Spleen (tissue), 11 donors: Measurements from ENCODE around the gene ROR1. TPM values are rescaled to one million over a fixed set of nuclear protein-coding genes. Genes with fewer than 3 reads are reported as not detected.

Experiments used
- DNase-seq: peaks from one replicate; pipeline ENCODE4 v3.0.0-alpha.2; 2020
- H3K27ac ChIP-seq, 8 donors: fragments of 200-600 bp; sonication (generic) in 7 of 8; 1 replicate in 4 of 8; 2 replicates in 4 of 8; pipeline versions ENCODE4 v1.5.0 to v1.8.0; 2016 to 2021; ENCODE audit warnings: inconsistent platforms in 4 of 8, mild to moderate bottlenecking in 4 of 8, moderate library complexity in 1 of 8
- H3K27me3 ChIP-seq, 7 donors: fragments of 200-600 bp; sonication (generic) in 6 of 7; replicated peaks in 1 of 7; 1 replicate in 4 of 7; 2 replicates in 3 of 7; pipeline versions ENCODE4 v1.5.0 to v1.8.0; 2016 to 2021; ENCODE audit warnings: inconsistent platforms in 3 of 7, mild to moderate bottlenecking in 1 of 7
- H3K36me3 ChIP-seq, 6 donors: fragments of 200-600 bp; sonication (generic) in 5 of 6; 1 replicate in 4 of 6; 2 replicates in 2 of 6; pipeline versions ENCODE4 v1.5.0 to v1.8.0; 2016 to 2021; ENCODE audit warnings: inconsistent platforms in 2 of 6
- H3K4me1 ChIP-seq, 6 donors: fragments of 200-600 bp; sonication (generic) in 5 of 6; 1 replicate in 3 of 6; 2 replicates in 3 of 6; pipeline versions ENCODE4 v1.5.0 to v1.8.0; 2016 to 2021; ENCODE audit warnings: inconsistent platforms in 3 of 6
- H3K4me3 ChIP-seq, 8 donors: fragments of 200-600 bp; sonication (generic) in 7 of 8; 1 replicate in 4 of 8; 2 replicates in 4 of 8; pipeline versions ENCODE4 v1.5.0 to v1.8.0; 2016 to 2021; ENCODE audit warnings: inconsistent platforms in 4 of 8, mild to moderate bottlenecking in 4 of 8, moderate library complexity in 2 of 8
- H3K9me3 ChIP-seq, 8 donors: fragments of 200-600 bp; sonication (generic) in 7 of 8; 1 replicate in 4 of 8; 2 replicates in 4 of 8; pipeline versions ENCODE4 v1.5.0 to v1.8.0; 2016 to 2021; ENCODE audit warnings: inconsistent platforms in 4 of 8
- POLR2A ChIP-seq, 3 donors: fragments of 450-650 bp; IDR thresholded peaks; one replicate each; pipeline ENCODE4 v1.5.1; 2017; ENCODE audit warnings: antibody characterized with exemption in 3 of 3, mild to moderate bottlenecking in 1 of 3
- POLR2AphosphoS5 ChIP-seq, 3 donors: sonication (generic); formaldehyde crosslinking; IDR thresholded peaks; one replicate each; pipeline ENCODE4 v1.5.1; 2017; ENCODE audit warnings: antibody characterized with exemption in 3 of 3
- WGBS, 5 donors: extraction: QIAGEN DNeasy Blood & Tissue Kit in 3 of 5; methylation state at CpG; one replicate each; pipeline versions ENCODE4 v1.1.5 to v1.1.7; 2013 to 2018; 5-methylcytosine and 5-hydroxymethylcytosine counted together
- intact Hi-C: fragments of 100-400 bp; cut with DNase I; formaldehyde crosslinking; loops from one replicate; pipeline ENCODE4 v1.15.0; 2023; ENCODE audit warnings: low total_unique reads
- polyA plus RNA-seq, 3 donors: library from polyadenylated mRNA; stranded (reverse); fragments of 200-250 nt; gene quantifications; one replicate each; pipeline ENCODE4 v1.2.1, GENCODE V29; 2013
- total RNA-seq, 7 donors: library from RNA; depleted of rRNA in 3 of 7; stranded (reverse); fragments of >200 nt in 3 of 7; fragmentation: NEBNext Ultra II Directional in 4 of 7; extraction: Animal tissue kit (Norgen Biotek cat#: 25700) in 4 of 7; gene quantifications; one replicate each; pipeline versions ENCODE4 v1.1.0 to v1.2.1, GENCODE V29; 2016 to 2021
- TF ChIP-seq, protein P1 (sequence below), 11 experiments: fragments of 200-600 bp in 7 of 11; fragments of 450-650 bp in 4 of 11; sonication (generic) in 4 of 11; IDR thresholded peaks in 8 of 11; conservative IDR thresholded peaks in 3 of 11; 1 replicate in 7 of 11; 2 replicates in 4 of 11; pipeline versions ENCODE4 v1.4.0 to v1.8.0; 2016 to 2021; ENCODE audit warnings: antibody characterized with exemption in 11 of 11, inconsistent platforms in 4 of 11, mild to moderate bottlenecking in 1 of 11
- donor health status: healthy with polysubstance abuse.
- donor health status: DM: no; HTN: no; CAD: no; lungs with moderate emphysema.
- donor health status: DM: no; HTN: no; CAD: no.
- donor health status: Bipolar disorder and iron deficiency.
- donor health status: healthy.
- donor health status: DM: no; HTN: no; CAD: no.
- donor health status: DM: yes; HTN: yes; CAD: no.

Gene ROR1
- total and polyA plus RNA-seq, 10 donors = 0.43 to 12.3 (median 6.4) TPM

DNA sequence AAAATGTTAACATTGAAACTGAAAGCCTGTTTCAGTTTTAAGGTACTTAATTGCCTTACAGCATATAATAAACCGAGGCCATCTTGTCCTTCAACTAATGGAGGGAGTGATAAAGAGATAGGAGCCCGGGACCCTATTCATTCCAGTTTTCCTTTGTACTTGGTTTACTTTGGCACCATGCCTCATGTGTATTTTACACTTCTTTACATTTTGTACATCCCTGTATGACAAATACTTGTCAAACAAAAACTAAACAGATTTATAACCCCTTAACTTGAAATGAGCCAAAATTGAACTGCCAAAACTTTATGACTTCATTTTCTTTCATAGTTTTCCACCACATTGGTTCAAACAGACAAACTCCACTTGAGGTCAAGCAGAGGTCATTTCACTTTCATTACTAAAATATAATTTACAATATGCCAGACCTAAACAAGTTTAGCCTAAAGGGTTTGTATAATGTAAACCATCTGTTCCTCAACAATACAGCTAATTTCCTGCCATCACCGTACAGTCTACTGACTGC is 398.7 kb downstream of the ROR1 start:
- DNase-seq = no peak
- H3K27ac ChIP-seq = peak overlapping the region in 1 of 8 donors; percentile 50
- intact Hi-C loops = no loop called here
- no peaks in the 10 kb centered on the region for H3K9me3 ChIP-seq
- peaks cover 0 to 19% (median 6%) of the 10 kb centered on the region in 6 donors for H3K4me1 ChIP-seq
- TF ChIP-seq POLR2AphosphoS5 (IDR thresholded peaks at IDR 0.05) = no peak
- no peak for TF ChIP-seq POLR2A (IDR thresholded peaks at IDR 0.05)
- WGBS, 5 donors = 37 to 58% (median 49%) methylated on average over 3 of the region's 3 CpGs
- H3K4me3 ChIP-seq = no peak overlapping the region
- H3K27me3 ChIP-seq = no peaks in the 10 kb centered on the region
- H3K36me3 ChIP-seq = peaks cover 0 to 3% (median under 1%) of the 10 kb centered on the region in 6 donors

- intact Hi-C loops = no loop called here
- no peak overlapping the region for H3K27ac ChIP-seq
Measured at GRCh38 chr1:64173336-64173940, 399.6 kb downstream of the ROR1 start.

GRCh38 chr1:64175639-64176038 is 401.8 kb downstream of the ROR1 start:
- H3K27ac ChIP-seq = no peak overlapping the region
- DNase-seq = no peak
- peaks cover 0 to 13% (median 3%) of the 10 kb centered on the region in 6 donors for H3K36me3 ChIP-seq
- no peaks in the 10 kb centered on the region for H3K27me3 ChIP-seq
- no peak for TF ChIP-seq POLR2A (IDR thresholded peaks at IDR 0.05)
- no peak for TF ChIP-seq POLR2AphosphoS5 (IDR thresholded peaks at IDR 0.05)
- TF ChIP-seq, protein P1, sequence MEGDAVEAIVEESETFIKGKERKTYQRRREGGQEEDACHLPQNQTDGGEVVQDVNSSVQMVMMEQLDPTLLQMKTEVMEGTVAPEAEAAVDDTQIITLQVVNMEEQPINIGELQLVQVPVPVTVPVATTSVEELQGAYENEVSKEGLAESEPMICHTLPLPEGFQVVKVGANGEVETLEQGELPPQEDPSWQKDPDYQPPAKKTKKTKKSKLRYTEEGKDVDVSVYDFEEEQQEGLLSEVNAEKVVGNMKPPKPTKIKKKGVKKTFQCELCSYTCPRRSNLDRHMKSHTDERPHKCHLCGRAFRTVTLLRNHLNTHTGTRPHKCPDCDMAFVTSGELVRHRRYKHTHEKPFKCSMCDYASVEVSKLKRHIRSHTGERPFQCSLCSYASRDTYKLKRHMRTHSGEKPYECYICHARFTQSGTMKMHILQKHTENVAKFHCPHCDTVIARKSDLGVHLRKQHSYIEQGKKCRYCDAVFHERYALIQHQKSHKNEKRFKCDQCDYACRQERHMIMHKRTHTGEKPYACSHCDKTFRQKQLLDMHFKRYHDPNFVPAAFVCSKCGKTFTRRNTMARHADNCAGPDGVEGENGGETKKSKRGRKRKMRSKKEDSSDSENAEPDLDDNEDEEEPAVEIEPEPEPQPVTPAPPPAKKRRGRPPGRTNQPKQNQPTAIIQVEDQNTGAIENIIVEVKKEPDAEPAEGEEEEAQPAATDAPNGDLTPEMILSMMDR (IDR thresholded peaks at IDR 0.05 in 8 of 11, conservative IDR thresholded peaks at IDR 0.05 in 3 of 11) = no peak
- no peaks in the 10 kb centered on the region for H3K9me3 ChIP-seq
- intact Hi-C loops = no loop called here
- peaks cover 0 to 19% (median 6%) of the 10 kb centered on the region in 6 donors for H3K4me1 ChIP-seq
- no peak overlapping the region for H3K4me3 ChIP-seq

More at GRCh38 chr1:64173336-64173940, 399.6 kb downstream of the ROR1 start:
- 79 to 89% (median 80%) methylated on average over 6 of the region's 6 CpGs for WGBS, 5 donors
- peaks cover 0 to 12% (median 3%) of the 10 kb centered on the region in 6 donors for H3K36me3 ChIP-seq
- H3K27me3 ChIP-seq = no peaks in the 10 kb centered on the region
- H3K4me1 ChIP-seq = peaks cover 0 to 19% (median 6%) of the 10 kb centered on the region in 6 donors
- DNase-seq = no peak
- TF ChIP-seq POLR2A (IDR thresholded peaks at IDR 0.05) (no peak), POLR2AphosphoS5 (IDR thresholded peaks at IDR 0.05) (no peak)
- TF ChIP-seq, protein P1 (IDR thresholded peaks at IDR 0.05 in 8 of 11, conservative IDR thresholded peaks at IDR 0.05 in 3 of 11) = no peak
- H3K4me3 ChIP-seq = no peak overlapping the region
- no peaks in the 10 kb centered on the region for H3K9me3 ChIP-seq

DNA sequence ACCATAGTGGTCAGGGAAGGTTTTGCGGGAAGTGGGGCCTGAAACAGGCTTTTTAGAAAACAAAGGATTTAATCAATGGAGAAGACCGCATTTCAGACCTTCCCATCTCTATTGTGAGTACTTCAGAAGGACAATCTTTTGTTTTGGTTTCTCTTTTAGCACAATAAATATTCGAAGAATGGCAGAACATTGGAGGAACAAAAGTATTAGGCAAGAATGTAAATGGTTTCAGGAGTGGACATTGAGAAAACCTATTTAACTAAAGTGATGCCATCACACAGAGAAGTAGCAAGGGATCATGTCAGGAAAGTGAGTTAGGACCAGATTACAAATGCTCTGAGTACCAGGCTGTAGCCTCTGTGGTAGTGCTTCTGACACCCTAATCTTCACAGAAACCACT is 402.8 kb downstream of the ROR1 start:
- 73 to 91% (median 75%) methylated on average over 3 of the region's 3 CpGs for WGBS, 5 donors
- intact Hi-C loops = no loop called here
- Histone ChIP-seq H3K27ac (no peak overlapping the region), H3K36me3 (peaks cover 0 to 13% (median 3%) of the 10 kb centered on the region in 6 donors), H3K4me1 (peaks cover 0 to 14% (median 3%) of the 10 kb centered on the region in 6 donors), H3K27me3 (no peaks in the 10 kb centered on the region), H3K9me3 (no peaks in the 10 kb centered on the region), H3K4me3 (no peak overlapping the region)
- DNase-seq = no peak
- TF ChIP-seq, protein P1 (IDR thresholded peaks at IDR 0.05 in 8 of 11, conservative IDR thresholded peaks at IDR 0.05 in 3 of 11) = no peak
- TF ChIP-seq POLR2AphosphoS5 (IDR thresholded peaks at IDR 0.05) = no peak
- no peak for TF ChIP-seq POLR2A (IDR thresholded peaks at IDR 0.05)
